ENCODE data around the gene ATXN7L1.

Gene ATXN7L1

GRCh38 chr7:105876091-105876963 lies at the start of gene ATXN7L1:
Gene ATXN7L1, minus strand, starts transcription at chr7:105876599. Its CDS starts 41 bp downstream, at chr7:105876558.
- peak; percentile 75 to 90 for DNase-seq (ENCODE audit: low read depth in 2 of 2)

GRCh38 chr7:105926131-105926530 lies 49.7 kb upstream of the ATXN7L1 start:
- no peak for DNase-seq (ENCODE audit: low read depth in 2 of 2)

GRCh38 chr7:105924945-105925344 lies 48.5 kb upstream of the ATXN7L1 start:
- no peak for DNase-seq (ENCODE audit: low read depth in 2 of 2)

- no peak for DNase-seq (ENCODE audit: low read depth in 2 of 2)
Observed at GRCh38 chr7:105920766-105921165, 44.4 kb upstream of the ATXN7L1 start.

GRCh38 chr7:105917659-105918058 lies 41.3 kb upstream of the ATXN7L1 start:
- no peak for DNase-seq (ENCODE audit: low read depth in 2 of 2)

GRCh38 chr7:105916603-105917002 lies 40.2 kb upstream of the ATXN7L1 start:
- DNase-seq (ENCODE audit: low read depth in 2 of 2): no peak

GRCh38 chr7:105913947-105914346 lies 37.5 kb upstream of the ATXN7L1 start:
- no peak for DNase-seq (ENCODE audit: low read depth in 2 of 2)

GRCh38 chr7:105911961-105912575 lies 35.7 kb upstream of the ATXN7L1 start:
- no peak for DNase-seq (ENCODE audit: low read depth in 2 of 2)

GRCh38 chr7:105910172-105910571 lies 33.8 kb upstream of the ATXN7L1 start:
- DNase-seq (ENCODE audit: low read depth in 2 of 2): no peak

- DNase-seq (ENCODE audit: low read depth in 2 of 2): no peak
Observed at GRCh38 chr7:105909742-105910141, 33.3 kb upstream of the ATXN7L1 start.

GRCh38 chr7:105907129-105907846 lies 30.9 kb upstream of the ATXN7L1 start:
- no peak for DNase-seq (ENCODE audit: low read depth in 2 of 2)

GRCh38 chr7:105906695-105907094 lies 30.3 kb upstream of the ATXN7L1 start:
- DNase-seq (ENCODE audit: low read depth in 2 of 2): no peak

GRCh38 chr7:105905910-105906568 lies 29.6 kb upstream of the ATXN7L1 start:
- no peak for DNase-seq (ENCODE audit: low read depth in 2 of 2)

GRCh38 chr7:105905209-105905909 lies 29.0 kb upstream of the ATXN7L1 start:
- no peak for DNase-seq (ENCODE audit: low read depth in 2 of 2)

GRCh38 chr7:105904064-105904463 lies 27.7 kb upstream of the ATXN7L1 start:
- no peak for DNase-seq (ENCODE audit: low read depth in 2 of 2)

- DNase-seq (ENCODE audit: low read depth in 2 of 2): no peak
Observed at GRCh38 chr7:105902325-105902911, 26.0 kb upstream of the ATXN7L1 start.

- no peak for DNase-seq (ENCODE audit: low read depth in 2 of 2)
Observed at GRCh38 chr7:105897999-105898398, 21.6 kb upstream of the ATXN7L1 start.

GRCh38 chr7:105896407-105896911 lies 20.1 kb upstream of the ATXN7L1 start:
- no peak for DNase-seq (ENCODE audit: low read depth in 2 of 2)

GRCh38 chr7:105894131-105894530 lies 17.7 kb upstream of the ATXN7L1 start:
- no peak for DNase-seq (ENCODE audit: low read depth in 2 of 2)

GRCh38 chr7:105892387-105892786 lies 16.0 kb upstream of the ATXN7L1 start:
- no peak for DNase-seq (ENCODE audit: low read depth in 2 of 2)

Measured in stimulated activated CD8-positive, alpha-beta memory T cell treated with anti-CD3 and anti-CD28 coated beads, Interleukin-7, amount 100 ng/mL, for 4 hours (primary cell).